Amniotic epithelial cell (primary cell): Measurements from ENCODE around the gene NAP1L1.

ENCODE experiments used
- DNase-seq: peaks from one replicate; pipeline ENCODE4 v3.0.0-alpha.2; 2010; ENCODE audit warnings: low read depth

NAP1L1 gene

DNA sequence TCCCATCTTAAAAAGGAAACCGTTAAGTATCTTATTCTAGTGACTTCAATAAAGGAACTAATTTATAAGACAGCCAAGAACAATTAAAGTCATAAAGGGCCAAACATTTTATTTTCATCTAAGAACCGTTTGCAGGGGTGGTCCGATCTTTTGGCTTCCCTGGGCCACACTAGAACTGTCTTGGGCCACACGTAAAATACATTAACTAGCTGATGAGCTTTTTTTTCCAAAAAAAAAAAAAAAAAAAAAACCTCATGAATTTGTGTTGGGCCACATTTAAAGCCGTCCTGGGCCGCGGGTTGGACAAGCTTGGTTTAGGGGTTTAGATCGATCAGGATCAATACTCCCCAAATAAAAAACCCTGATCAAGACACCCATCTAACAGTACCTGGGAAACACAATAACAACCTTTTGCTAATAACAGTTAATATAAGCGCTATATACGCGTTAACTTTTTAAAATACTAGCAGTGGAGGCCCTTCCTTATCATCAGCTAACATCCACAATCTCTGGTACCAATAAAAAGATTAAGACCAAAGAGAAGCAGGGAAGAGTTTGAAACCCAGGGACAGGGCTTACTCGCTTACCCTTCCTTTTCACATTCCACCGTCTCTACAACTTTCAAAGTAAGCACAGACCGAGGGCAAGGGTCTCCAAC is 1.1 kb downstream of the NAP1L1 start:
- no peak for DNase-seq

DNA sequence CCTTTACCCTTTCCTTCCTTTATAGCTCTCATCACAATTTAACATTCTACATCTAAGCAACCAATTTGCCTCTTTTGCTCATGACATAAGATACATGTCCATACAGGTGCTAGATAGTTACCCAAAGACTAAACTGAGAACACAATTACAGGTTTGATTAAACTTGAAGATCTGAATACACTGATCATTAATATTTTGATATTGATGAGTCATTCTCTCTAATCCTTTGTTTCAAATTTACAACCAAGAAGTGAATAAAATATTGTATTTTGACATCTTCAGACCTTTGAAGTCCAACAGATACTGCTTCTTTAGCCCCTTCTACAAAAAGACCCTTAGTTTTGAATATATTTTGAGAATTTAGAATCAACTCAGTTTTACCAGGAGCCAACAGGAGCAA is 2.6 kb downstream of the NAP1L1 start:
- no peak for DNase-seq

DNA sequence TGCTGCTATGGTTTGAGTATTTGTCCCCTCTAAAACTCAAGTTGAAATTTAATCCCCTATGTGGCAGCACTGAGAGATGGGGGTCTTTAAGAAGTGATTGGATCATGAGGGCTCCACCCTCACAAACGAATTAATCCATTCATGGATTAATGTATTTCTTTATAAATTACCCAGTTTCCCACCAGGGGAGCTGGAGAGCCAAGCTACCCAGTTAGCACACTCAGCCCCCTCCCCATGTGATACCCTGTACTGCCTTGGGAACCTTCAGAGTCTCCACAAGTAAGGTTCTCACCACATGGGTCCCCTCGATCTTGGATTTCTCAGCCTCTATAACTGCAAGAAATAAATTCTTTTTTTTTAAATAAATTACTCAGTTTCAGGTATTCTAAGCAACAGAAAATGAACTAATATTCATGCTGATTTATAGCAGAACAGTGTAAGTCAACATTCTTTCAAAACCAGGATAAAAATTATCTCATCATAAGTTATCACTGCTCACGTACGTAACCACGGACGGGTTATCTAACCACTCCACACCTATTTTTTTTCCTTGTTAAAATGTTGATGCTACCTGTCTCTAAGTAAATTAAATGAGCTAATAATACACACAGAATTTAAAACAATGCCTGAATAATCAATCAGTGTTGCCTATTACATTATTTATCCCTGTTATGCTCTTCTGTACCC is 3.6 kb downstream of the NAP1L1 start:
- DNase-seq = peak; percentile 64

DNA sequence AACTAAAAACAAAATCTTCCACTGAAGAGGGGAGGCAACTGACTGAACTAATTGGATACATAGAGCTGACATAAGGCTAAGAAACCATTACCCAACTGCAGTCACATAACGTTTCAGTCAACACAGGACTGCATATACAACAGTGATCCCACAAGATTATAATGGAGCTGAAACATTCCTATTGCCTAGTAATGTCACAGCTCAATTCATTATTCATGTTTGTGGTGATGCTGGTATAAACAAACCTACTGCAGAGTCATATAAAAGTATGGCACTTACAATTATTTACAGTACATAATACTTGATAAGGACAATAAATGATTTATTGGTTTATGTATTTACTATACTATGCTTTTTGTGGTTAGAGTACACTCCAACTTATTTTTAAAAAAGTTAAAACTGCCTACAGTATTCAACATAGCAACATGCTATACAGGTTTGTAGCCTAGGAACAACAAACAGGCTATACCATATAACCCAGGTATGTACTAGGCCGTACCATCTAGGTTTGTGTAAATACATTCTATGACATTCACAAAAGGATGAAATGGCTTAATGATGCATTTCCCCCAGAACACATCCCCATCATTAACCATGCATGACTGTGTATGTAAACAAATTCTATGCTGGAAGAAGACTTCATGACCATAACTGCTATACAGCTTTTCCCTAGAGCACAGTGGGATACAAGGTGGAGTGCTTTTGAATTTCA is 4.3 kb downstream of the NAP1L1 start:
- peak; percentile 71 for DNase-seq

DNA sequence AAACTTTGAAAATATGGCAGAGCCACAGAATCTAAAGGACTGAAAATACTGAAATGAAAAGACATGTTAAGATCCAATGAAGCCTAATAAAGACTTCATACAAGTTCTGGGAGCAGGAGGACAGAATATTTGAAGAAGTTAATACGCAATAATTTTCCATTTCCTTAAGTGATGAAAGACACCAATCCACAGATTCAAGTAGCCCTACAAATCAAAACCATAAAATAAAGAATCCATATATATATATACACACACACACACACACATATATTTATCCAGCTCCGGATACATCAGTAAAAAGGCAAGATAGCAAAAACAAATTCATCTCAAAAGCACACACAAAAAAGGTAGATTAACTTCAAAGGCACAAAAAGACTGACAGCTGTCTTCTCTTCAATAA is 5.7 kb downstream of the NAP1L1 start:
- no peak for DNase-seq

DNA sequence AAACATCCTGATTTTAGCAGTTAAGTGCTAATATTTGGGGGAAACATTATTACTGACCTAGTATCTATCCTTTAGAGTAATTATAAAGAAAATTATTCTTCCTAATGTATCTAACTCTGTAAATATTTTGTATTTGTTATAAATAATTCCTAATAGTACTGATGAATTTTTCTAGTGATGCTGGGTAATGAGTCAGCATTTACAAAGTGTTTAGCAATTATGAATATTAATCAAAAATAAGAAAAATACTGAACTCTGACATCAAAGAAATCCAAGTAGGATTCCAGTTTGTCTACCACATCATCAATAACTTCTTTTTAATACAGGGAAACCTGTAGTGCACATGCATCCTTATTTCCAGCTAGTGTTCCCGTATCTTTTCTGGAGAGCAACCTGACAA is 9.0 kb downstream of the NAP1L1 start:
- DNase-seq = no peak

DNA sequence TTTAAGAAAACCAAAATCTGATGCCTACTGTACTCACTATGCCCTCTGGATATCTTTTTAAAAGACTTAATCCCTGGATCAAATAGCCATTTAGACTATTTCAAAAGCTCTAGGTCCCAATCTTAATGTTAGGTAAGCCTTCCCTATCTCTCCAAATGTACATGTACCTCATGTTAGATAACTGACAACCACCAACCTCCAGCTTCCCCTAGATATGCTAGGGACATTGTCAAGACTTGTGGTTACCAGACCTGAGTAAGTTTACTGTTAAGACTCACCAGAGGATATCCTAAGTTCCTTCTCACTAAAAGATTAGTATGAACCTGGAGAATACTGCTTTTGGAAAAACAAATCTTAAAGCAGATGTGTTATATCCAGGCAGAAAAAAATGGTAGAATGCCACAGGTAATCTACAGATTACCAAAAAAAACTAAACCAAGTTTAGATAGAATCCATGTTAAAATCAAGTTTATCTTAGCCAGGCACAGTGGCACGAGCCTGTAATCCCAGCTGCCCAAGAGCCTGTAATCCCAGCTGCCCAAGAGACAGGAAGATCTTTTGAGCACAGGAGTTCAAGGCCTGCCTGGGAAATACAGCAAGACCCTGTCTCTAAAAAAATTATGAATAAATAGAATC is 9.7 kb downstream of the NAP1L1 start:
- peak; percentile 24 for DNase-seq

DNA sequence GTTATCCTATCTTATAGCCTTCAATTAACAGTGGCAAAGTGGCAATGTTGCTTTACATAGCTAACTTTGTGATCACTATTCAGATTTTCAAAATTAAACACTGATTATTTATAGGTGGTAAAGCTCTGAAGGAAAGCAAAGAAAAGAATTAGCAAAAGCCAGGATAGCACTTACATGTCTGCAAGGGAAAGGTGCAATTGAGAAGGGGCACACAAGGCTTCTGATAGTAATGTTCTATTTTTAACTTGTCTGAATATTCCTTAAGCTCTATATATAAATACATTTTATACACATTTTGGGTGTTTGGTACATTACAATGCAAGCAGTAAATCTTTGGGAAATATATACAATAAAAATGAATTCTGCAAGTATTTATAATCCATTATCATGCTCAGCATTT is 10.9 kb downstream of the NAP1L1 start:
- DNase-seq = no peak

DNA sequence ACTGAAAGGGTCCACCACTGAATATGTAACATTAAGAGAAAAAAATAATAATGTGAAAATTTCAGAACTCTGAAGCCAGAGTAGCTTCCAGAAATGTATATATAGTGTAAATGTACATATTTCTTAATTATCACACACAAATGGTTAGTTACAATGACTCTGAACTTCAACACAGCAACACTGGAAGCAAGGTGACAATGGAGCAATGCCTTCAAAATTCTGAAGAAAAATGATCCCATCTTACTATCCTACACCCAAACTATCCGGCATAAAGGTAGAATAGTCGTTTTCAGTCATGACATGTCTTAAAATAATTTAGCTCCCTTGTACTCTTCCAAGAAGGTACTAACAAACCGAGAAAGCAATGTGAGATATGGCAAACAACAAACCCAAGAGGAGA is 11.9 kb downstream of the NAP1L1 start:
- no peak for DNase-seq

DNA sequence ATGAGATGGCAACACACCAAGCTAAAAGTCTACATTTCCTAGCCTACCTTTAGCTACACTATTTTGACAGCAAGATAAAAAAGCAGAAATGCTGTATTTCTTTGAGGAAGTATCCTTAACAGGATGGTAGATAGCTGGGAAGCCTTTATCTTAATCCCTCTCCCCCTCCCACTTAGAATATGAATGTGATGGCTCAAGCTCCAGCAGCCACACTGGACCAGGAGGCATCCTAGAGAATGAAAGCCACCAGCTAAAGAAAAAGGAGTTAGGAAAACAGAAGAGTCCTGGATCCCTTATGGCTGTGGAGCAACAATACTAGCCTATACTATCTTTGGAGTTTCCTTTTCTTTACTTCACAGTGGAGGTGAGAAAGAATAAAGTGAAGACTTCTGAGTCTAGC is 15.1 kb downstream of the NAP1L1 start:
- no peak for DNase-seq

DNA sequence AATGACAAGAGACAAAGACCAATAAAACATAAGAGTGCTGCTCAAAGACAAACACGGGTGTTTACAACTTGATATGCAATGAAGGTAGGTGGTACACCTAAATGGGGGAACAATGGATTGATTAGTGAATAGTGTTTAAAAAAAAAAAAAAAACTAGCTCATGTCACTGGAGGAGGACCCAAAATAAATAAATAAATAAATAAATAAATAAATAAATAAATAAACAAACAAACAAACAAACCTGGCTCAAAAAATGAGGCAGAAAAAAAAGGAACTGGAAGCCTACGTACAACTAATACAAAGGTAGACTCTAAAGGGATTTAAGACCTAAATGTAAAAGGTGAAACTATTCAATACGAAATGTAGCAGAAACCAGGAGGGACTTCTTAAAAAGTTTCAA is 18.6 kb downstream of the NAP1L1 start:
- DNase-seq = no peak

DNA sequence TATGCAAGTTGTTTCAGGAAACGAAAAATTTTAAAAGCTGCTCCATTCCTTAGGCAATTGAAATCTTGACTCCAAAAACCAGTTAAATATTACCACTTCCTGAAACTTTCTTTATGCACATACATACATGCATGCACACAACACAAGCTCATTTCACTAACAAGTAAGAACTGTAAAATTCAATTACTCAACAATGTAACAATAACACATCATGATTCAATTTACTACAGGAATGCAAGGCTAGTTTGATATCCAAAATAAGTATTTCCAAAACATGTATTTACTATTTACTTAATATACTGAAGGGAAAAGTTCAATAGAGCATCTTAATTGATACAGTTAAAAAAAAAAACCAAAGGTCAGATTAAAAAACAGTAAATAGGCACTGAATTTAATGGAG is 19.6 kb downstream of the NAP1L1 start:
- DNase-seq = no peak

DNA sequence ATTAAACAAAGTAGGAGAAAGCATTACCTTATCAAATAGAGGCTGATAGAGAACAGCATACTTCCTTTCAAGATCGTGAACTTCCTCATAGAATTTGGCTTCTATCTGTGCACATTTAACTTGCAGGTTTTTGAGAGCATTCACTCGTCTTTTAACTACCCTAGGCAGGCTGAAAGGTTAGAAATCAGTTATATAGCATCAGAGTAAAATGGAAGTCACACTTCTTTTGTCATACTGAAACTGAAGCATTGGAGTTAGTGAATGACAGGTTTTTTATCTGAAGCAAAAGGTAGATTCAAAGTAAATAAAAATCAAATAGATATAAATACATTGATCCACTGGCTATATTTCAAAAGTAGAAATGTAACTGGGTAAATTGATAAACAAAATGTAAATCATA is 24.4 kb downstream of the NAP1L1 start:
- no peak for DNase-seq

DNA sequence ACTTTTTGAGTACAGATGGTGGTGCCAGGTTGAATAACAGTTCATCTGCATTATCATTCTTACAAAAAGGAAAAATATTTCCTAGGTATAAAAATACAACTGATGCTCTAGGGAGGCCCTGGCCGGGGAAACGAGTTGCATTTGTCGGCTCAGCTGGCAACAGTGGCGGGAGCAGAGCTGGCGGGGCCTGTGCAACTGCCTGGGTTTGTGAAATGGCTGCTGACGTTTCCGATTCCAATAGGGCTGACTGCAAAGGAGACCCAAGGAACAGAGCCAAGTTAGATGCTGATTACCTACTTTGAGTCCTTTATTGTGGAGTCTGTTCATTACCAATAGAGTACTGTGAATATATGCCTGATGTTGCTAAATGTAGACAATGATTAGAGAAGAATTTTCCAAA is 27.2 kb downstream of the NAP1L1 start:
- DNase-seq = no peak

DNA sequence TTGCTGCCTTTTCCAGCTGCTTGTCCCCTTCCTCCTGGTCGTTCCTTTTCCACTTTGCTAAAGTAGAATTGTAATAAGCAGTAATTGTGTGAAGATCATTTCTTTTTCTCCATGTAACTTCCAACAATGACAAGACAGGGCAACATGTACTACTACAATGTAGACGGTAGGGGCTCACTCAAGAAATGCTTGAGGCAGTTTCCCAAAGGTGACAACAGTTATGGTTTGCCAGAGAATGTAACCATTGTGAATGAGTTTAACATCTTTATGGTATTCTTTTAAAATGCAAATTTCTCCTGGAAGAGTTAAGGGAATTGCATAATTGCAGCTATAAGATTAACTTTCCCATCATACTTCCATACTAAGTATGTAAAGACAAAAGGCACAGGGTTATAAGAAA is 29.1 kb downstream of the NAP1L1 start:
- no peak for DNase-seq

DNA sequence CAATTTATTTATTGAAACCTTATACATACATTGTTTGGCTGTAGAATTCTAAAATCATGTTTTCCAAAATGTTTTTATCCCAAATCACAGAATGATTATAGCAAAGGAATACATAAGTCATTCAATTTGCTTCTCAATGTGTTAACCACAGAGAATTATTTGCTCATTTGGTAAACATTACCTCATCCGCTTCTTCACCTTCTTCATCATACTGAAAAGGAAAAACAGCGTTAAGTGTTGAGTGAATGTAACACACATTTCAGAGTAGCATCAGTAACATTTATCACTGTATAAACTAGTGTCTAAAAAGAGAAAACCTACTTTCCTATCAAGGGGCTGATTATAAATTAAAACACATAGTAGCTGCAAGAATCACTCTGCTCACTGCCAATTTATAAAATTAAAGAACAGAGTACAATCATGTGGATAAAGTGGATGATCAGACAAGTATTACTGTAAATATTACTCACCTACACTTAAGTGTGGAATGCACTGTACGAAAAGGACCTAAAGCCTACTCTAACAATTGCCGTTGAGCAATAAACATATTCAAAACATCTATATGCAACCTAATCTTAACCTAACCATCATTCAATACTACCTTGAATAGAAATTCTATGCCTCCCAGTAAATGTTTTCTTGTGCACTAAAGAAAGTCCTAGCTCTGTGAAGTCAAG is 34.8 kb downstream of the NAP1L1 start:
- DNase-seq = no peak

DNA sequence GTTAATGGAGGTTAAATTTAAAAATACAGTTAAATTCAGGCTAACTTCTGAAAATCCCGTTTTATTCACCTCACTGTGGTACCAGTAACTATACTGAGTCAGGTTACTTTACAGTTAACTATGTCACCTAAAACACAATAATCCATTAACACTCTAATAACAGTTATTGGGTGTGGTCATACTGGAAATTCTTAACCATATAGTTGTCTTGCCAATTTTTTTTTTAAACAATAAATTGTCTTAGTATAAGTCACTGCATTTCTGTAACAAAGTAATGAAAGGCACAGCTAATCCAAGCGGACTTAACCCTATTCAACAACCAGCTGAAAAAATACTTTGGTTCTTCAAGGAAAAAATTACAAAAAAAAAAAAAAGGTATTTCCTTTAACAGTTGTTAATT is 36.7 kb downstream of the NAP1L1 start:
- DNase-seq = no peak

DNA sequence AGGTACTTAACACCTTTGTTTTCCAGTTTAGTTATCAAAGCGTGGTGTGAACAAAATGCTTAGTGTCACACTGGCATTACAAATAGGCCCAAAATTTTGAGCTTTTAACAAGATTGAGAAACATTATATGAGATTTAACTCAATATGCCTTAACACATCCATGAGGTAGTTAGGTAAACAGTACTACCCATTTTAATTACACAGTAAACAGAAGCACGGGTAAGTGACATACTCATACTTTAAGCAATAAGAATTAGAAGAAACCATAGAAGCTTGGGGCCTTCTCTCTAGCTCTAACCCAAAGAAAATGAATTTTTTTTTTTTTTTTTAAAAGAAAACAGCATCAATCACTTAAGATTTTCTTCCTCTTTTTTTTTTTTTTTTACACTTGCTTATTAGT is 37.4 kb downstream of the NAP1L1 start:
- DNase-seq = no peak

DNA sequence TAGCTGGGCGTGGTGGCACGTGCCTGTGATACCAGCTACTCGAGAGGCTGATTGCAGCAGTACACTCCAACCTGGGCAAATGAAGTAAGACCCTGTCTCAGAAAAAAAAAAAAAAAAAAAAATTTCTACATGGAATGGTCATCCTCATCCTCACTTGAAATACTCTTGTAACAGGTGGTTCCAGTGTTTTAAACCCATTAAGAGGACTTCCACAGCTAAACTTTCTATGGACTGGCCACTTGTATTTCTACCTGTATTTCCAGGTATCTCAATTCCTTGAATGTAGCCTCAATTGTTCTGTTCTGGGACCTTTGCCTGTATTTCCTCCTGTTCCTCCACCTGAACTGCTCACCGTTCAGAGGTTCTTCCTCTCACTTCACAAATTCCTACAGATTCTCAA is 41.1 kb downstream of the NAP1L1 start:
- no peak for DNase-seq

DNA sequence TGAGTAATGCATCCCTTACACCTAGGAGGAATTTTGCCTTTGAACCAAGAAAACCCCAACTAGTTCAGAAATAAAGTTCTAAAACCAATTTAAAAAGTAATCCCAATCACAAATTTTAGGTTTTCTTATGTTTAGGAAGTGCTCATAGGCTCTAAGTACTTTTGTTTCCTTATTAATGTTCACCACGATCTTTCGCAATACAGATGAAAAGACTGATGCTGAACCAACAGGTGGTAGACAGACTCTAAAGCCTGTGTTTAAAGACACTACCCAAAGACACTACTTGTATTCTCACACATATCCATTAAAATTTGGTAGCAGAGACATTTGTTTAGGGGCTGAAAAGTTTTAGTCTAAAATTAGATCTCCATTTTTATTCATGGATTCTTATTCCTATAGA is 42.3 kb downstream of the NAP1L1 start:
- peak; percentile 31 for DNase-seq

DNA sequence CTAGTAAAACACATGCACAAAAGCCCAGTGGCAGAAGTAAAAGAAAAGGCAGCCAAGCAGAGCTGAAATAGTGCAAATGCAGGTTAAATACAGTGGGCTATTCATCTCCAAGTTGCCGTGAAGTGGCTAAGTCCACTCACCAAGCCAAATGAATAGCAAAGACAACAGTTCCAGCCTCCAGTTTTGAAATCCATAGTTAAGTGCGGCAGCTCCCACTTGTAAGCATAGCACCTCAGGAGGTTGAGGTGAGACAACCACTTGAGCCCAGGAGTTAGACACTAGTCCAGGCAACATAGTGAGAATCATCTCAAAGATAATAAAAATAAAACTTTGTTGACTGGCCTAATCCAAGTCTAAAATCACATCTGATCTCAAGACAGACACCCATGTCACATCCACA is 43.1 kb downstream of the NAP1L1 start:
- DNase-seq = no peak

DNA sequence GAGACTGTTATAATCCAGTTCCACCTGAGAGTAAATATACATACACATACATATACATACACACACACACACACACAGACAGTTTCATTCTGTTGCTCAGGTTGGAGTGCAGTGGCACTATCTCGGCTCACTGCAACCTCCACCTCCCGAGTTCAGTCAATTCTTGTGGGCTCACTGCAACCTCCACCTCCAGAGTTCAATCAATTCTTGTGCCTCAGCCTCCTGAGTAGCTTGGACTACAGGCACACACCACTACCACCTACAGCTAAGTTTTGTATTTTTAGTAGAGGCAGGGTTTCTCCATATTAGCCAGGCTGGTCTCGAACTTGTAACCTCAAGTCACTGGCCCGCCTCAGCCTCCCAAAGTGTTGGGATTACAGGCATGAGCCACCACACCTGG is 44.0 kb downstream of the NAP1L1 start:
- DNase-seq = no peak

DNA sequence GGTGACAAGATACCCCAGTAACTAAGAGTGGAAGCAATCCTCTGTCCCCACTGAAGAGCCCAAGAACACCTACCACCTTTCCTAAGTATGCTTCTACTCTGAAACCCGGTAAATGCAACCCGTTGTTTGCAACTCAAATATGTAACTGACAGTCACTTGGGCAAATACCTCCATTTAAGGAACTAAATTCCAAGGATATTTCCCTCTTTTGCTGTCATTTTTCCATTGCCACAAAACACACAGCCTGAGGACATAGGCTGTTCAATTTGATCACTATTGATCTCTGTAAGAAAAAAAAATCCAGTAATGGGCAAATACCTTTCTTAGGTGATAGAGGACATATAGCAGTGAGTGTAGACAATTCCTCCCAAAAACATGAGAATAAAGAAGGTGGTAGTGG is 46.3 kb downstream of the NAP1L1 start:
- no peak for DNase-seq
